Type B pancreatic cell (in vitro differentiated cells): Measurements from ENCODE around the gene NKD2. TPM values are rescaled to one million over a fixed set of nuclear protein-coding genes. Genes with fewer than 3 reads are reported as not detected.

Experiments used
- DNase-seq: peaks from one replicate; pipeline ENCODE4 v3.0.0; 2021; ENCODE audit warnings: mixed read lengths; ENCODE audit not compliant: unreplicated experiment; ENCODE audit errors: extremely low spot score
- H3K27ac Mint-ChIP-seq: 2 replicates; pipeline ENCODE4 v1.8.0; 2021; ENCODE audit warnings: mild to moderate bottlenecking, mixed read lengths
- H3K27me3 Mint-ChIP-seq: 2 replicates; pipeline ENCODE4 v1.8.0; 2021; ENCODE audit warnings: mixed read lengths
- H3K36me3 Mint-ChIP-seq: 2 replicates; pipeline ENCODE4 v1.8.0; 2021; ENCODE audit warnings: mixed read lengths
- H3K4me1 Mint-ChIP-seq: one replicate; pipeline ENCODE4 v1.8.0; 2021; ENCODE audit warnings: mixed read lengths; ENCODE audit not compliant: unreplicated experiment
- H3K4me3 Mint-ChIP-seq: 2 replicates; pipeline ENCODE4 v1.8.0; 2021; ENCODE audit warnings: mild to moderate bottlenecking, mixed read lengths
- H3K9me3 Mint-ChIP-seq: 2 replicates; pipeline ENCODE4 v1.8.0; 2021; ENCODE audit warnings: mixed read lengths
- CTCF ChIP-seq: fragments of 200-600 bp; sonication (generic); conservative IDR thresholded peaks from 2 replicates; pipeline ENCODE4 v1.5.0; 2021; ENCODE audit warnings: antibody characterized with exemption, mild to moderate bottlenecking
- total RNA-seq: library from RNA; stranded (reverse); gene quantifications from 2 replicates; pipeline ENCODE4 v1.2.1, GENCODE V29; 2021; ENCODE audit warnings: low replicate concordance

NKD2 gene
- total RNA-seq, 1 donor from 2014 or later = 24.3 TPM

GRCh38 chr5:1063661-1064382 is 55.2 kb downstream of the NKD2 start:
- Mint-ChIP-seq H3K27ac (no peak overlapping the region), H3K4me1 (no peaks in the 10 kb centered on the region), H3K4me3 (no peak overlapping the region), H3K9me3 (no peaks in the 10 kb centered on the region), H3K36me3 (no peaks in the 10 kb centered on the region), H3K27me3 (no peaks in the 10 kb centered on the region)
- no peak for TF ChIP-seq CTCF
- no peak for DNase-seq

- H3K27ac Mint-ChIP-seq = no peak overlapping the region
- no peaks in the 10 kb centered on the region for H3K9me3 Mint-ChIP-seq
Measured at GRCh38 chr5:1064383-1065142, 56.0 kb downstream of the NKD2 start.

DNA sequence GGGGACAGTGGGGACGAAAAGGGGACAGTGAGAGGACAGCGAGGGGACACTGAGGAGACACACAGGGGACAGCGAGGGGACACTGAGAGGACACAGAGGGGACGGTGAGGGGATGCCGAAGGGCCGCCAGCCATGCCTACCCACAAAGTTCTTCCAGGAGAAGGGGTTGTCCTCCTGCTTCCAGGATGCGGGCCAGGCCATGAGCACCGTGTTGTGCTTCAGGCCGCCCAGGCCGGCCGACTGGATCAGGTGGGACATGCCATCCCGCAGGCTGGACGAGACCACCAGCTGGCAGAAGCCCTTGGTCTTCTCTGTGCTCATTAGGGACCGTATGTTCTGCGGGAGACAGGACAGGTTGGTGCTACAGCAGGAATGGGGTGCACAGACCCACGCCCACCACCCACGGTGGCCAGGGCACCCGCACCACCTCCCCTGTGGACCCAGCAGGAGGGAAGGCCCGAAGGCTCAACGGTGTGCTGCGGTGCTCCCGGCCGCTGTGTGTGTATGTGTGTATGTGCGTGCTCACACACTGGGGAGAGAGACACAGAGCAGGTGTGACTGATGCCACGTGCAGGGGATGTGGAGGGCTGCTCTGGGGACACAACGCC is 56.6 kb downstream of the NKD2 start:
- Mint-ChIP-seq H3K4me3 (no peak overlapping the region), H3K27ac (no peak overlapping the region), H3K27me3 (no peaks in the 10 kb centered on the region), H3K36me3 (no peaks in the 10 kb centered on the region), H3K4me1 (no peaks in the 10 kb centered on the region), H3K9me3 (no peaks in the 10 kb centered on the region)
- TF ChIP-seq CTCF = no peak
- DNase-seq = no peak

More at GRCh38 chr5:1064383-1065142, 56.0 kb downstream of the NKD2 start:
- H3K27me3 Mint-ChIP-seq = no peaks in the 10 kb centered on the region
- H3K4me1 Mint-ChIP-seq = no peaks in the 10 kb centered on the region
- no peaks in the 10 kb centered on the region for H3K36me3 Mint-ChIP-seq
- H3K4me3 Mint-ChIP-seq = no peak overlapping the region
- no peak for TF ChIP-seq CTCF
- no peak for DNase-seq

DNA sequence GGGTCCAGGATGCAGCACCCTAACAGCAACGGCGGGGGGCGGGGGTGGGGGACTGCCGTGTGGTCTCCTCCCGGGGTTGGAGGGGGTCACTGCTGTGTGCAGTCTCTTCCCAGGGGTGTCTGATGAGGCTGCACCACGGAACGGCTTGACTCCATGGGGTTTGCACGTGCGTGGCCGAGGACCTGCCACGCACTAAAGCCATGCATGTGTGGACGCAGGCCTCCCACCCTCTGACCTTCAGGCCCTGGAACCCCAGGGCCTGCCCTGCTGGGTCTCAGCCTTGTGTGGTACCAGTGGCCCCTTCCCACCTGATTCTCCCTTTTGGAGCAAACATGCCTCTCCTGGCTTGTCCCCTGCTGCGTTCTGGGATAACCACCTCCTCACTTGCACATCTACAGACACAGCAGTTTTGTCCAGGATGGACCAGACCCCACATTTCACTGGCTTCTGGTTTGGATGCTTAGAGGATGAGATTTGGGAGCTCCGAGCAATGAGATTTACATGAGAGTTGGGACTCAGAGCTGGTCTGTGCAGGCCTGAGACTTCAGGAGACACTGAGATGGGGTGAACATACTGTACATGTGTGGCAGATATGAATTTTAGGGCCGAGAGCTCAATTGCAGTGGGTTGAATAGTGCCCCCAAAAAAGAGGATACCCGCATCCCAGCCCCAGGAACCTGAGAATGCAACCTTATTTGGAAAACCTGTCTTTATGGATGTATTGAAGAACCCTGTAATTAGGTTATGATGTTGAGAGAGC is 57.5 kb downstream of the NKD2 start:
- Mint-ChIP-seq H3K4me1 (no peaks in the 10 kb centered on the region), H3K36me3 (no peaks in the 10 kb centered on the region), H3K27me3 (no peaks in the 10 kb centered on the region), H3K27ac (no peak overlapping the region), H3K4me3 (no peak overlapping the region), H3K9me3 (no peaks in the 10 kb centered on the region)
- no peak for TF ChIP-seq CTCF
- DNase-seq = no peak

- no peaks in the 10 kb centered on the region for H3K4me1 Mint-ChIP-seq
- H3K9me3 Mint-ChIP-seq = no peaks in the 10 kb centered on the region
- no peak overlapping the region for H3K27ac Mint-ChIP-seq
- no peaks in the 10 kb centered on the region for H3K27me3 Mint-ChIP-seq
- no peak overlapping the region for H3K4me3 Mint-ChIP-seq
- TF ChIP-seq CTCF = no peak
- no peak for DNase-seq
- H3K36me3 Mint-ChIP-seq = no peaks in the 10 kb centered on the region
Measured at GRCh38 chr5:1066676-1067075, 58.1 kb downstream of the NKD2 start.
